T-helper 17 cell (primary cell): ENCODE results near the gene PSMA3. TPM values are rescaled to one million over a fixed set of nuclear protein-coding genes. Genes with fewer than 3 reads are reported as not detected.
A peak's percentile ranks its signal among the peaks of the same experiment; 100 is the strongest.

ENCODE experiments used
- ATAC-seq: fragments of 150-1000 bp; cut with Tn5 transposase; 2 replicates; pipeline ENCODE4 v1.10.0; 2021; ENCODE audit warnings: mild to moderate bottlenecking, moderate library complexity
- DNase-seq, 3 donors: peaks; one replicate each; pipeline versions ENCODE4 v3.0.0 to v3.0.0-alpha.2; 2020 to 2021
- H3K9me3 ChIP-seq: one replicate; pipeline ENCODE4 v1.7.0; 2013; ENCODE audit warnings: low read length, mild to moderate bottlenecking; ENCODE audit not compliant: control insufficient read depth, poor library complexity, severe bottlenecking
- H3K27ac Mint-ChIP-seq: one replicate; pipeline ENCODE4 v1.8.0; 2022; ENCODE audit warnings: mild to moderate bottlenecking, moderate library complexity, mixed read lengths
- H3K27me3 Mint-ChIP-seq: one replicate; pipeline ENCODE4 v1.8.0; 2022; ENCODE audit warnings: mixed read lengths
- H3K36me3 Mint-ChIP-seq: one replicate; pipeline ENCODE4 v1.8.0; 2022; ENCODE audit warnings: low read depth, mixed read lengths
- H3K4me1 Mint-ChIP-seq: one replicate; pipeline ENCODE4 v1.8.0; 2022; ENCODE audit warnings: mild to moderate bottlenecking, mixed read lengths
- H3K4me3 Mint-ChIP-seq: one replicate; pipeline ENCODE4 v1.8.0; 2022; ENCODE audit warnings: mild to moderate bottlenecking, moderate library complexity, mixed read lengths
- total RNA-seq, 4 donors: library from RNA in 2 of 4; stranded (reverse) in 2 of 4; gene quantifications; one replicate each; pipeline ENCODE4 v1.2.3 and lab custom pipeline; 2022 to 2026

The PSMA3 gene
- total RNA-seq, 2 donors from 2014 or later: 101 to 102 TPM

DNA sequence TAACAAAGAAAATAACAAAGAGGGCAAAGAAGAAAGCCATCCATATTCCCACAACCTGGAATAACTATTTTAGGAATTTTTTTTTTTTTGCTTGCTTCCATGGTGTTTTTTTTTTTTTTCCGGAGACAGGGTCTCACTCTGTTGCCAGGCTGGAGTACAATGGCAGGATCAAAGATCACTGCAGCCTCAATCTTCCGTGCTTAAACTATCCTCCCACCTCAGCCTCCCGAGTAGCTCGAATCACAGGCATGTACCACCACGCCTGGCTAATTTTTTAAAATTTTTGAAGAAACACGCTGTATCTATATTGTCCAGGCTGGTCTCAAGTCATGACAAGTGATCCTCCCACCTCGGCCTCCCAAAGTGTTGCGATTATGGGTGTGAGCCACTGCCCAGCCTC lies 33.5 kb downstream of the PSMA3 start:
- Mint-ChIP-seq H3K4me1 (peaks cover 49% of the 10 kb centered on the region), H3K4me3 (no peak overlapping the region), H3K36me3 (peaks cover 5% of the 10 kb centered on the region), H3K27me3 (no peaks in the 10 kb centered on the region), H3K27ac (peak overlapping the region; percentile 92)
- DNase-seq: no peak
- no peaks in the 10 kb centered on the region for H3K9me3 ChIP-seq
- no peak for ATAC-seq

- Mint-ChIP-seq H3K27me3 (no peaks in the 10 kb centered on the region), H3K27ac (peak overlapping the region; percentile 92), H3K36me3 (peaks cover 12% of the 10 kb centered on the region), H3K4me3 (peak overlapping the region; percentile 85), H3K4me1 (peaks cover 51% of the 10 kb centered on the region)
- DNase-seq: no peak
- ATAC-seq: peak; percentile 81
- H3K9me3 ChIP-seq: no peaks in the 10 kb centered on the region
These were observed 36.5 kb downstream of the PSMA3 start for GRCh38 chr14:58280954-58281787.

DNA sequence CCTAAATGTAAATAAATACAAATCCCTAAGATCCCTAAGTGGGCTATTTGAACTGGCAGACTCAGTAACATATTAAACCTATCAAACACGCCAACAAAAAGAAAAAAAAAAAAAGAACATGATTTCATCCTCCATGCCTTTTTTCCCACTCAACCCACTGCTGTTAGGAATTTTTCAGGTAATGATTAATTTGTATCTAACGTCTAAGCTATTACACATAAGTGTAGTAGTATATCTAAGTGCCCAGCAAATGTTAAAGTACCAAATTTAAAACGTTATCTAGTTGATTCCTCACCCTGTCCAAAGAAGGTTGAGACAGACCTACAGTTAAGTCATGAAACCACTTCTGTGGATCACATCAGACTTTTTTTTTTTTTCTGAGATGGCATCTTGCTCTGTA lies 37.3 kb downstream of the PSMA3 start:
- H3K27ac Mint-ChIP-seq: peak overlapping the region; percentile 92
- peaks cover 12% of the 10 kb centered on the region for H3K36me3 Mint-ChIP-seq
- H3K4me1 Mint-ChIP-seq: peaks cover 46% of the 10 kb centered on the region
- ATAC-seq (no peak), DNase-seq (no peak)
- H3K9me3 ChIP-seq: no peaks in the 10 kb centered on the region
- H3K4me3 Mint-ChIP-seq: no peak overlapping the region
- no peaks in the 10 kb centered on the region for H3K27me3 Mint-ChIP-seq

- ATAC-seq (no peak), DNase-seq (no peak)
- Mint-ChIP-seq H3K4me3 (no peak overlapping the region), H3K27me3 (no peaks in the 10 kb centered on the region), H3K36me3 (peaks cover 16% of the 10 kb centered on the region), H3K4me1 (peaks cover 50% of the 10 kb centered on the region), H3K27ac (peak overlapping the region; percentile 92)
- H3K9me3 ChIP-seq: no peaks in the 10 kb centered on the region
These were observed 38.4 kb downstream of the PSMA3 start for GRCh38 chr14:58282925-58283593.

DNA sequence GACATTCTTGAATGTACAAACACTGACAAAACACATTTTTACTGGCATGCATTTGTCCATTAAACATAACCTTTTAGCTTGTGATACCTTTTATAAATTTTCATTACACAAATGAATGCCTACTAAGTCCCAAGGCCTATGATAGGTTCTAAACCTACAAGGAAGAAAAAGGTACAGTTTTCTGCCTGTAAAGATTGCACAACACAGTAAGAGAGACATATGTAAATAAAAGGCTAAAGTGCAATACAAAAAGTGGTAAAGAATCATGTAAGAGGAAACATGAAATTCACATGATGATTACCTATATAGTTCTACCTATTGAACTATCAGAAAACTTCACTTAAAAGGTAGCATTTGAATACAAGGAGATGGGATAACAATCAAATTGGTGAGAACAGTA lies 39.1 kb downstream of the PSMA3 start:
- H3K27ac Mint-ChIP-seq: peak overlapping the region; percentile 81
- H3K36me3 Mint-ChIP-seq: peaks cover 19% of the 10 kb centered on the region
- DNase-seq (no peak), ATAC-seq (no peak)
- peaks cover 55% of the 10 kb centered on the region for H3K4me1 Mint-ChIP-seq
- H3K27me3 Mint-ChIP-seq: no peaks in the 10 kb centered on the region
- H3K9me3 ChIP-seq: no peaks in the 10 kb centered on the region
- H3K4me3 Mint-ChIP-seq: peak overlapping the region; percentile 28

GRCh38 chr14:58285132-58285531 lies 40.5 kb downstream of the PSMA3 start:
- no peaks in the 10 kb centered on the region for H3K9me3 ChIP-seq
- no peak overlapping the region for H3K4me3 Mint-ChIP-seq
- H3K27me3 Mint-ChIP-seq: no peaks in the 10 kb centered on the region
- peaks cover 58% of the 10 kb centered on the region for H3K4me1 Mint-ChIP-seq
- peaks cover 25% of the 10 kb centered on the region for H3K36me3 Mint-ChIP-seq
- DNase-seq: no peak
- no peak for ATAC-seq
- H3K27ac Mint-ChIP-seq: peak overlapping the region; percentile 81

DNA sequence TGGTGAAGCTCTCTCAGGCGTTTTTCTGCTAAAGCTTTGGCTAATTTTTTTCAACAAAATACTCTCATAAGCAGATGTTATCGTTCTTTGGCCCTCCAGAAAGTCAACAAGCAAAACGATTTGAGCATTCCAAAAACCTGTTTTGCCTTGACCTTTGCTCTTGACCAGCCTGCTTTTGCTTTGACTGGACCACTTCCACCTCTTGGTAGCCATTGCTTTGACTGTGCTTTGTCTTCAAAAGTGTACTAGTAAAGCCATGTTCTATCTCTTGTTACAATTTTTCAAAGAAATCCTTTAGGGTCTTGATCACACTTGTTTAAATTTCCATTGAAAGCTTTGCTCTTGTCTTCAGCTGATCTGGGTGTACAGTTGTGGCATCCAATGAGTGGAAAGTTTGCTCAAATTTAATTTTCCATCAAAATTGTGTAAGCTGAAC lies 43.0 kb downstream of the PSMA3 start:
- Mint-ChIP-seq H3K27me3 (no peaks in the 10 kb centered on the region), H3K4me3 (no peak overlapping the region), H3K27ac (peak overlapping the region; percentile 82), H3K4me1 (peaks cover 45% of the 10 kb centered on the region), H3K36me3 (peaks cover 22% of the 10 kb centered on the region)
- no peaks in the 10 kb centered on the region for H3K9me3 ChIP-seq
- no peak for ATAC-seq
- no peak for DNase-seq

GRCh38 chr14:58288106-58288792 lies 43.6 kb downstream of the PSMA3 start:
- no peak for ATAC-seq
- peak overlapping the region; percentile 9 for H3K4me3 Mint-ChIP-seq
- no peak for DNase-seq

DNA sequence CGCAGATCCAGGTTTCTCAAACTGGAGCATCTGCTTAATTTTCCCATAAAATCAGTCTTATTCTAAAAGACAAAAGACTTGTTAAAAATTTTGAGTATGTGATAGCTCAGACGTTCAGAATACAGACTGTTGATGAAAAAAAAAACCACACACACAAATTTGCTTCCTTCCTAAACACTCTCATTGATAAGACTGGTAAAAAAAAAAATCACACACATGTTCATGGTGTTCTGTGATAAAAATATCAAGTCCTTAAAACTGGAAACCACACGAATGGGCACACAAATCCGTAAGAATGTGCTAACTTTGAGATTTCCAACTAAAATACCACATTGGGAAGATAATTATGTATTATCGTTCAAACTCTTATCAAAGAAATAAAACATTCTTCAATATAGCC lies 47.0 kb downstream of the PSMA3 start:
- no peak for ATAC-seq
- DNase-seq: no peak
- Mint-ChIP-seq H3K4me1 (peaks cover 35% of the 10 kb centered on the region), H3K27me3 (no peaks in the 10 kb centered on the region), H3K27ac (no peak overlapping the region), H3K4me3 (no peak overlapping the region), H3K36me3 (peaks cover 13% of the 10 kb centered on the region)
- no peaks in the 10 kb centered on the region for H3K9me3 ChIP-seq

More at GRCh38 chr14:58288106-58288792, 43.6 kb downstream of the PSMA3 start:
- H3K9me3 ChIP-seq: no peaks in the 10 kb centered on the region
- Mint-ChIP-seq H3K4me1 (peaks cover 44% of the 10 kb centered on the region), H3K36me3 (peaks cover 20% of the 10 kb centered on the region), H3K27ac (peak overlapping the region; percentile 82), H3K27me3 (no peaks in the 10 kb centered on the region)

DNA sequence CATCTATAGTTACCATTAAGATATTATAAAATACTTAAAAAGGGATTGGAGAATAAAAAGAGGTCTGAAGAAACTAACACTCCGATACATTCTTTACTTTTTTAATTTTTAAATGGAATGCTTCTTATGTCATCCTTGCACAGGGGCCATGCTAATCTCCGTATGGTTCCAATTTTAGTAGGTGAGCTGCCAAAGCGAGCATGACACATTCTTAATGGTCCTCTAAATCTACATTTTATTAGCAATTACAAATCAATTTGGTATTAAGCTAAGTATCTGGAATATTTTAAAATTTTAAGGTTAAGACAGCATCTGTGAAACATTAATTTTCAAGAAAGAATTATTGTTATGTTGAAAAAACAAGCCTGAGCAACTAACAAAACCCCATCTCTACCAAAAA lies 47.5 kb downstream of the PSMA3 start:
- Mint-ChIP-seq H3K4me1 (peaks cover 35% of the 10 kb centered on the region), H3K4me3 (no peak overlapping the region), H3K27me3 (no peaks in the 10 kb centered on the region), H3K27ac (peak overlapping the region; percentile 45), H3K36me3 (peaks cover 13% of the 10 kb centered on the region)
- H3K9me3 ChIP-seq: no peaks in the 10 kb centered on the region
- DNase-seq (no peak), ATAC-seq (no peak)

DNA sequence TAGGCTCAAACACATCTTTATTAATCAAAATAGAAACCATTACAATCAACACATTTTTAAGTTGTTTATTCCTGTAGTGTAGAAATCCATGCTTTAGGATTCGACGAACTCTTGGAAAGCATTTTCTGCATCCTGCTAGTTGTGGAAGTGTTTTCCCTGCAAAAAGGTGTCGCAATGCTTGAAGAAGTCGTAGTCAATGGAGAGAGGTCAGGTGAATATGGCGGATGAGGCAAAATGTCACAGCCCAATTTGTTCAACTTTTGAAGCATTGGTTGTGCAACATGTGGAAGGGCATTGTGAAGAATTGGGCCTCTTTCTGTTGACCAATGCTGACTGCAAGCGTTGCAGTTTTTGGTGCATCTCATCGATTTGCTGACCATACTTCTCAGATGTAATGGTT lies 49.6 kb downstream of the PSMA3 start:
- ATAC-seq (no peak), DNase-seq (no peak)
- H3K9me3 ChIP-seq: no peaks in the 10 kb centered on the region
- no peaks in the 10 kb centered on the region for H3K27me3 Mint-ChIP-seq
- H3K4me3 Mint-ChIP-seq: no peak overlapping the region
- peaks cover 5% of the 10 kb centered on the region for H3K36me3 Mint-ChIP-seq
- H3K27ac Mint-ChIP-seq: peak overlapping the region; percentile 16
- peaks cover 25% of the 10 kb centered on the region for H3K4me1 Mint-ChIP-seq

DNA sequence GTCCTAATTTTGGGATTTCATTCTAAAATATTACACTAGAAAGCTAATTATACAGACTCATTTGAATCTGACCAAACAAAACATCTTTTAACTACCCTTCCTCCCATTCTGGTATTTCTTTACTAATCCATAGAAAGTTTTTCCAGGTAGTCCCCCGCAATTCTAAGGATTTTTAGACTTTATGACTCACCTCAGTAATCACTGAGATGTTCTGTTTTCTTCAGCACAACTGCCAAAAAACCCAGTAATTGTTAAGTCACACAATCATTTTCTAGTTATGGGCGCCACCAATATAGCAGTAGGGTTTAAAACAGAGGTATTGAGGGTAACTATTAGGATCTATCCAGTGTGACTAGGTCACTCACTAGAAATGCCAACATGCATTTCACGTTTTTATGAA lies 52.1 kb downstream of the PSMA3 start:
- Mint-ChIP-seq H3K36me3 (peaks cover 3% of the 10 kb centered on the region), H3K27me3 (no peaks in the 10 kb centered on the region), H3K4me1 (peaks cover 27% of the 10 kb centered on the region), H3K4me3 (no peak overlapping the region), H3K27ac (no peak overlapping the region)
- no peak for DNase-seq
- no peaks in the 10 kb centered on the region for H3K9me3 ChIP-seq
- ATAC-seq: no peak

DNA sequence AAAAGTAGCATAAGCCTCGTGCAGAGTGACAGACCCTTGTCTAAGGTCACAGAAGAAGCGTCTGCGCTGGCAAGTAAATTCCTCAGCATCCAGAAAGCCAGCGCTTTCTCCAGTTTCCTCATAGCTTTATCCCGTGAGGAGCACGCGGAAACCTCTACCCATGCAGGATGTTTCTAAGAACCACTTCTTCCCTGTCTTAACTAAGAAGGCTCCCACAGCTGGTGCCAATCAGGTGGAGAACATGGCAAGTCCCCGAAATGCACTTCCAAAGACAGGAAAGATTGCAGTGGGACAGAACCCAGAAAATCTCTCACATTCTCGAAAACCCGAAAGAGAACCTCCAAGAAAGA lies 52.7 kb downstream of the PSMA3 start:
- no peaks in the 10 kb centered on the region for H3K9me3 ChIP-seq
- DNase-seq (no peak), ATAC-seq (no peak)
- H3K36me3 Mint-ChIP-seq: peaks cover 3% of the 10 kb centered on the region
- H3K4me3 Mint-ChIP-seq: no peak overlapping the region
- no peaks in the 10 kb centered on the region for H3K27me3 Mint-ChIP-seq
- no peak overlapping the region for H3K27ac Mint-ChIP-seq
- H3K4me1 Mint-ChIP-seq: peaks cover 27% of the 10 kb centered on the region
